HepG2 (cell line): ENCODE measurements around the gene RABEP2. TPM values are rescaled to one million over a fixed set of nuclear protein-coding genes. Genes with fewer than 3 reads are reported as not detected.

Experiments
- ARID3A ChIP-seq: IDR thresholded peaks from 2 replicates; pipeline ENCODE4 v1.6.1; 2012; ENCODE audit warnings: low read depth, low read length, improper control_type of control experiment
- BATF2 ChIP-seq: sonication (generic); formaldehyde crosslinking; IDR thresholded peaks from 2 replicates; pipeline ENCODE4 v1.8.0; 2022; ENCODE audit warnings: mild to moderate bottlenecking, missing genetic modification reagents, moderate library complexity
- BCL6 ChIP-seq: IDR thresholded peaks from 2 replicates; pipeline ENCODE4 v1.6.1; 2016; ENCODE audit warnings: missing genetic modification reagents, missing compliant biosample characterization
- GZF1 ChIP-seq: sonication (generic); formaldehyde crosslinking; IDR thresholded peaks from 2 replicates; pipeline ENCODE4 v1.5.1; 2020; ENCODE audit warnings: mild to moderate bottlenecking, missing genetic modification reagents
- HNRNPH1 ChIP-seq: fragments of 200-400 bp; formaldehyde crosslinking; optimal IDR thresholded peaks from 2 replicates; pipeline ENCODE3; 2017; ENCODE audit warnings: mild to moderate bottlenecking, low read depth, low read length
- JDP2 ChIP-seq: sonication (generic); formaldehyde crosslinking; IDR thresholded peaks from 2 replicates; pipeline ENCODE4 v1.8.1; 2022; ENCODE audit warnings: missing genetic modification reagents, borderline replicate concordance
- KAT8 ChIP-seq: IDR thresholded peaks from 2 replicates; pipeline ENCODE4 v1.6.1; 2016; ENCODE audit warnings: missing genetic modification reagents, missing compliant biosample characterization
- RERE ChIP-seq: IDR thresholded peaks from 2 replicates; pipeline ENCODE4 v1.6.1; 2016; ENCODE audit warnings: low read depth, missing genetic modification reagents, missing compliant biosample characterization
- SP2 ChIP-seq: sonication (generic); formaldehyde crosslinking; IDR thresholded peaks from 2 replicates; pipeline ENCODE4 v1.5.1; 2020; ENCODE audit warnings: mild to moderate bottlenecking, missing genetic modification reagents
- ZNF280D ChIP-seq: sonication (generic); formaldehyde crosslinking; IDR thresholded peaks from 2 replicates; pipeline ENCODE4 v1.5.1; 2020; ENCODE audit warnings: mild to moderate bottlenecking, missing genetic modification reagents
- ZNF354B ChIP-seq: sonication (generic); formaldehyde crosslinking; IDR thresholded peaks from 2 replicates; pipeline ENCODE4 v1.8.0; 2022; ENCODE audit warnings: mild to moderate bottlenecking, missing genetic modification reagents
- ZNF550 ChIP-seq: sonication (generic); formaldehyde crosslinking; IDR thresholded peaks from 2 replicates; pipeline ENCODE4 v1.4.0; 2020; ENCODE audit warnings: mild to moderate bottlenecking, missing genetic modification reagents, borderline replicate concordance
- ZNF567 ChIP-seq: sonication (generic); formaldehyde crosslinking; IDR thresholded peaks from 2 replicates; pipeline ENCODE4 v1.8.1; 2023; ENCODE audit warnings: mild to moderate bottlenecking, missing genetic modification reagents, borderline replicate concordance
- ZNF710 ChIP-seq: sonication (generic); formaldehyde crosslinking; IDR thresholded peaks from 2 replicates; pipeline ENCODE4 v1.5.0; 2020; ENCODE audit warnings: mild to moderate bottlenecking, missing genetic modification reagents, borderline replicate concordance
- polyA plus RNA-seq, 8 experiments: library from polyadenylated mRNA; depleted of rRNA in 3 of 8; stranded (reverse) in 7 of 8; unstranded in 1 of 8; fragments of >200 nt; fragmentation: Illumina TruSeq in 4 of 8; extraction: Trizol in 4 of 8; gene quantifications; 2 replicates each; pipeline versions ENCODE4 v1.2.1 to v1.2.3, GENCODE V29; 2011 to 2016; ENCODE audit warnings: low read depth in 4 of 8, missing spikeins in 1 of 8, mixed read lengths in 1 of 8; ENCODE audit not compliant: insufficient read depth in 1 of 8
- total RNA-seq, 5 experiments: library from RNA; depleted of rRNA; stranded (reverse); fragments of >200 nt; fragmentation: Illumina TruSeq; extraction: Trizol; gene quantifications; 2 replicates each; pipeline ENCODE4 v1.2.3, GENCODE V29; 2016; ENCODE audit warnings: low read depth in 1 of 5

The RABEP2 gene
- total and polyA plus RNA-seq, 2 of the 13 experiments (the other 11 are each of a cell fraction or from before 2014, with no cell fraction given), result 10.8 to 18.4 TPM

- TF ChIP-seq HNRNPH1 (no peak), RERE (CRISPR knock-in tag) (no peak; the same call in 1 of the 2 replicates), BCL6 (CRISPR knock-in tag) (no peak), SP2 (CRISPR knock-in tag) (no peak), ZNF567 (CRISPR knock-in tag) (peak; percentile 96), ZNF280D (no peak), GZF1 (CRISPR knock-in tag) (no peak; the same call in 1 of the 2 replicates), ZNF710 (CRISPR knock-in tag) (no peak), KAT8 (CRISPR knock-in tag) (no peak; the same call in 1 of the 2 replicates), BATF2 (no peak), ZNF550 (no peak), ZNF354B (CRISPR knock-in tag) (no peak), ARID3A (no peak), JDP2 (CRISPR knock-in tag) (no peak)
Observed at GRCh38 chr16:28925386-28926228, 569 bp upstream of the RABEP2 start (continued).
